Measurements from ENCODE around the gene COL4A2.
"Not testable (repeated sequence)": the region's sequence is repeated elsewhere in the genome, so short reads cannot be mapped to it uniquely, and the experiment has no call there.

DNA sequence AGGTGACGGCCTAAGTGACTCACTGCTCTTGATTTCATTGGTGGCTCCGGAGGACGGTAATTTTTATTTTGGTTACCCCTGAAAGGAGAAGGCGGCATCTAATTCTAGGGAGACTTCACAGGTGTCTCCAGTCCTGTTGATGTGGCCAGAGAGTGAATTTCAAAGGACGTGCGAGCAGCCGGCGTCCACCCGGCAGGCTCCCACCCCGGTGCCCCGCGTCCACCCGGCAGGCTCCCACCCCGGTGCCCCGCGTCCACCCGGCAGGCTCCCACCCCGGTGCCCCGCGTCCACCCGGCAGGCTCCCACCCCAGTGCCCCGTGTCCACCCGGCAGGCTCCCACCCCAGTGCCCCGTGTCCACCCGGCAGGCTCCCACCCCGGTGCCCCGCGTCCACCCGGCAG lies 6.2 kb downstream of the COL4A2 start:
- TF ChIP-seq, protein P1, sequence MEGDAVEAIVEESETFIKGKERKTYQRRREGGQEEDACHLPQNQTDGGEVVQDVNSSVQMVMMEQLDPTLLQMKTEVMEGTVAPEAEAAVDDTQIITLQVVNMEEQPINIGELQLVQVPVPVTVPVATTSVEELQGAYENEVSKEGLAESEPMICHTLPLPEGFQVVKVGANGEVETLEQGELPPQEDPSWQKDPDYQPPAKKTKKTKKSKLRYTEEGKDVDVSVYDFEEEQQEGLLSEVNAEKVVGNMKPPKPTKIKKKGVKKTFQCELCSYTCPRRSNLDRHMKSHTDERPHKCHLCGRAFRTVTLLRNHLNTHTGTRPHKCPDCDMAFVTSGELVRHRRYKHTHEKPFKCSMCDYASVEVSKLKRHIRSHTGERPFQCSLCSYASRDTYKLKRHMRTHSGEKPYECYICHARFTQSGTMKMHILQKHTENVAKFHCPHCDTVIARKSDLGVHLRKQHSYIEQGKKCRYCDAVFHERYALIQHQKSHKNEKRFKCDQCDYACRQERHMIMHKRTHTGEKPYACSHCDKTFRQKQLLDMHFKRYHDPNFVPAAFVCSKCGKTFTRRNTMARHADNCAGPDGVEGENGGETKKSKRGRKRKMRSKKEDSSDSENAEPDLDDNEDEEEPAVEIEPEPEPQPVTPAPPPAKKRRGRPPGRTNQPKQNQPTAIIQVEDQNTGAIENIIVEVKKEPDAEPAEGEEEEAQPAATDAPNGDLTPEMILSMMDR (IDR thresholded peaks at IDR 0.05): not testable (repeated sequence)
- TF ChIP-seq POLR2A (IDR thresholded peaks at IDR 0.05): not testable (repeated sequence)
